ENCODE data around the gene CFHR5. TPM values are rescaled to one million over a fixed set of nuclear protein-coding genes. Genes with fewer than 3 reads are reported as not detected.
"Not testable (repeated sequence)": the region's sequence is repeated elsewhere in the genome, so short reads cannot be mapped to it uniquely, and the experiment has no call there.

The CFHR5 gene
- total RNA-seq: not detected

DNA sequence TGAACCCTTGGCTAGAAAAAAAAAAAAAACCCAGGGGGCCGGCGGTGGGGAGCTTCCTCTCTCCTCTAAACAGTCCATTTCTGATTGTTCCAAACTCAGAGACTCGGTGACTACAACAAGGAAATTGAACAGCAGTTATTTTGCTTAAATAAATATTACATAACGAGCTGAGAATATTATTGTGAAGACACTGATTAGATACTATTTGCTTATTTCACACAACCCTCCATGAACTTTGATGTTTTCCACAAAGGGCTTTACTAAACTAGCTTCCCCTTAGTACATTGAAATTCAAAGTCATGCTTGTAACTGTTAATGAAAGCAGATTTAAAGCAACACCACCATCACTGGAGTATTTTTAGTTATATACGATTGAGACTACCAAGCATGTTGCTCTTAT, at the start of gene CFHR5:
TSS of gene CFHR5 (plus strand) at position 279 of the 400 bp plus-strand sequence. CDS start at position 388, 109 bp downstream.
- H3K9ac ChIP-seq (ENCODE audit: low read depth in 1 of 3, low read length in 3 of 3): no peak within 1 kb of the TSS
- H3K4me1 ChIP-seq (ENCODE audit: control insufficient read depth in 3 of 3, insufficient read depth in 3 of 3, low read length in 3 of 3): no peaks in the 10 kb centered on the region
- H3K27me3 ChIP-seq (ENCODE audit: control insufficient read depth in 3 of 3, insufficient read depth in 3 of 3, low read length in 3 of 3): no peaks in the 10 kb centered on the region
- H3K9me3 ChIP-seq (ENCODE audit: control insufficient read depth in 3 of 3, low read length in 3 of 3): no peaks in the 10 kb centered on the region
- no peak within 1 kb of the TSS for H3K4me3 ChIP-seq (ENCODE audit: low read length in 3 of 3)
- no peak within 1 kb of the TSS for H3K27ac ChIP-seq (ENCODE audit: low read depth, low read length)
- H3K36me3 ChIP-seq (ENCODE audit: control insufficient read depth in 3 of 3, insufficient read depth in 3 of 3, low read length in 3 of 3): no peaks in the 10 kb centered on the region

DNA sequence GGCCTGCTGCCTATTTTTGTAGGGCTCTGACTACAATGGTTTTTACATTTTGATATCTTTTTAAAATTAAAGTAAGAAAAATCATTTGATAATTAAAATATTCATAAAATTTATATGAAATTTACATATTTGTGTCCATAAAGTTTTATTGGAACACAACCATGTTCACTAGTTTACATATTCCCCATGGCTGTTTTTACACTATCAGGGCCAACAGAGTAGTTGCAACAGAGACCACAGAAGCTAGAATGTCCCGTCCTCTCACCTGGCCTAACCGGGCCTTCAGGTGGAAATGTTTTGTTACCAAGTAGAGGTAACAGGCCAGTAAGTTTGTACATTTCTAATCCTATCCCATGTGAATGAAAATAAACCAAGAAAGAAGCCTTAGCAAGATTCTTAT, 44.5 kb upstream of the CFHR5 start:
- not testable (repeated sequence) for H3K27me3 ChIP-seq (ENCODE audit: control insufficient read depth in 3 of 3, insufficient read depth in 3 of 3, low read length in 3 of 3); H3K9ac ChIP-seq (ENCODE audit: low read depth in 1 of 3, low read length in 3 of 3); H3K9me3 ChIP-seq (ENCODE audit: control insufficient read depth in 3 of 3, low read length in 3 of 3); H3K4me1 ChIP-seq (ENCODE audit: control insufficient read depth in 3 of 3, insufficient read depth in 3 of 3, low read length in 3 of 3); H3K4me3 ChIP-seq (ENCODE audit: low read length in 3 of 3); H3K36me3 ChIP-seq (ENCODE audit: control insufficient read depth in 3 of 3, insufficient read depth in 3 of 3, low read length in 3 of 3); H3K27ac ChIP-seq (ENCODE audit: low read depth, low read length)

DNA sequence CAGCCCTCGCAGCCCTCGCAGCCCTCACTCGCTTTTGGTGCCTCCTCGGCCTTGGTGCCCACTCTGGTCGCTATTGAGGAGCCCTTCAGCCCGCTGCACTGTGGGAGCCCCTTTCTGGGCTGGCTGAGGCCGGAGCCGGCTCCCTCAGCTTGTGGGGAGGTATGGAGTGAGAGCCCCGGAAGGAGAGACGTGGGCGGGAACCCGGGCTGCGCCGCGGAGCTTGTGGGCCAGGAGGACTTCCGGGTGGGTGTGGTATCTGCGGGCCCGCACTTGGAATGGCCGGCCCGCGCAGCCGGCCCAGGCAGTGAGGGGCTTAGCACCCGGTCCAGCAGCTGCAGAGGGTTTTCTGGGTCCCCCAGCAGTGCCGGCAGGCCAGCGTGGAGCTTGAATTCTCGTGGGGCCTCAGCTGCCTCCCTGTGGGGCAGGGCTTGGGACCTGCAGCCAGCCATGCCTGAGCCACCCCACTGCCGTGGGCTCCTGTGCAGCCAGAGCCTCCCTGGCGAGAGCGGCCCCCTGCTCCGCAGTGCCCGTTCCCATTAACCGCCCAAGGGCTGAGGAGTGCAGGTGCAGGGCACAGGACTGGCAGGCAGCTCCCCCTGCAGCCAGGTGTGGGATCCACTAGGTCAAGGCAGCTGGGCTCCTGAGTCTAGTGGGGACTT, 43.7 kb upstream of the CFHR5 start:
- H3K4me3 ChIP-seq (ENCODE audit: low read length in 3 of 3): no peak overlapping the region
- H3K27ac ChIP-seq (ENCODE audit: low read depth, low read length): no peak overlapping the region

DNA sequence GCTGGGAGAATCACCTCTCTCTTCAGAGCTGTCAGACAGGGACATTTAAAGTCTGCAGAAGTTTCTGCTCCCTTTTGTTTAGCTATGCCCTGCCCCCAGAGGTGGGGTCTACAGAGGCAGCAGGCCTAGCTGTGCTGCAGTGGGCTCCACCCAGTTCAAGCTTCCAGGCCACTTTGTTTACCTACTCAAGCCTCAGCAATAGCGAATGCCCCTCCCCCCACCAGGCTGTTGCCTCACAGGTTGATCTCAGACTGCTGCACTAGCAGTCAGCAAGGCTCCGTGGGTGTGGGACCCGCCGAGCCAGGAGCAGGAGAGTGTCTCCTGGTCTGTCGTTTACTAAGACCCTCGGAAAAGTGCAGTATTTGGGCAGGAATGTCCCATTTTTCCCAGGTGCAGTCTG, 35.9 kb upstream of the CFHR5 start:
- not testable (repeated sequence) for H3K9ac ChIP-seq (ENCODE audit: low read depth in 1 of 3, low read length in 3 of 3); H3K36me3 ChIP-seq (ENCODE audit: control insufficient read depth in 3 of 3, insufficient read depth in 3 of 3, low read length in 3 of 3); H3K27me3 ChIP-seq (ENCODE audit: control insufficient read depth in 3 of 3, insufficient read depth in 3 of 3, low read length in 3 of 3); H3K4me3 ChIP-seq (ENCODE audit: low read length in 3 of 3); H3K9me3 ChIP-seq (ENCODE audit: control insufficient read depth in 3 of 3, low read length in 3 of 3); H3K4me1 ChIP-seq (ENCODE audit: control insufficient read depth in 3 of 3, insufficient read depth in 3 of 3, low read length in 3 of 3); H3K27ac ChIP-seq (ENCODE audit: low read depth, low read length)

More for the DNA sequence above, 43.7 kb upstream of the CFHR5 start:
- no peaks in the 10 kb centered on the region for H3K27me3 ChIP-seq (ENCODE audit: control insufficient read depth in 3 of 3, insufficient read depth in 3 of 3, low read length in 3 of 3)
- H3K36me3 ChIP-seq (ENCODE audit: control insufficient read depth in 3 of 3, insufficient read depth in 3 of 3, low read length in 3 of 3): no peaks in the 10 kb centered on the region
- H3K9ac ChIP-seq (ENCODE audit: low read depth in 1 of 3, low read length in 3 of 3): no peak overlapping the region
- no peaks in the 10 kb centered on the region for H3K4me1 ChIP-seq (ENCODE audit: control insufficient read depth in 3 of 3, insufficient read depth in 3 of 3, low read length in 3 of 3)
- H3K9me3 ChIP-seq (ENCODE audit: control insufficient read depth in 3 of 3, low read length in 3 of 3): no peaks in the 10 kb centered on the region

DNA sequence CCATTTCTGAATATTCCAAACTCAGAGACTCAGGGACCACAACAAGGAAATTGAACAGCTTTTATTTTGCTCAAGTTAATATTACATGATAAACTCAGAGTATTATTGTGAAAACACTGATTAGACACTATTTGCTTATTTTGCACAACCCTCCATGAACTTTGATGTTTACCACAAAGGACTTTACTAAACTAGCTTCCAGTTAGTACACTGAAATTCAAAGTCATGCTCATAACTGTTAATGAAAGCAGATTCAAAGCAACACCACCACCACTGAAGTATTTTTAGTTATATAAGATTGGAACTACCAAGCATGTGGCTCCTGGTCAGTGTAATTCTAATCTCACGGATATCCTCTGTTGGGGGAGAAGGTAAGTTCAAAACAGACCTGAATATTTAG, 33.8 kb upstream of the CFHR5 start, which contains the start of gene CFHR2:
TSS of gene CFHR2 (plus strand) at position 171 of the 400 bp plus-strand sequence. CDS start at position 314, 143 bp downstream.
- H3K4me1 ChIP-seq (ENCODE audit: control insufficient read depth in 3 of 3, insufficient read depth in 3 of 3, low read length in 3 of 3); H3K9ac ChIP-seq (ENCODE audit: low read depth in 1 of 3, low read length in 3 of 3); H3K27me3 ChIP-seq (ENCODE audit: control insufficient read depth in 3 of 3, insufficient read depth in 3 of 3, low read length in 3 of 3); H3K36me3 ChIP-seq (ENCODE audit: control insufficient read depth in 3 of 3, insufficient read depth in 3 of 3, low read length in 3 of 3); H3K9me3 ChIP-seq (ENCODE audit: control insufficient read depth in 3 of 3, low read length in 3 of 3); H3K27ac ChIP-seq (ENCODE audit: low read depth, low read length); H3K4me3 ChIP-seq (ENCODE audit: low read length in 3 of 3): not testable (repeated sequence)

DNA sequence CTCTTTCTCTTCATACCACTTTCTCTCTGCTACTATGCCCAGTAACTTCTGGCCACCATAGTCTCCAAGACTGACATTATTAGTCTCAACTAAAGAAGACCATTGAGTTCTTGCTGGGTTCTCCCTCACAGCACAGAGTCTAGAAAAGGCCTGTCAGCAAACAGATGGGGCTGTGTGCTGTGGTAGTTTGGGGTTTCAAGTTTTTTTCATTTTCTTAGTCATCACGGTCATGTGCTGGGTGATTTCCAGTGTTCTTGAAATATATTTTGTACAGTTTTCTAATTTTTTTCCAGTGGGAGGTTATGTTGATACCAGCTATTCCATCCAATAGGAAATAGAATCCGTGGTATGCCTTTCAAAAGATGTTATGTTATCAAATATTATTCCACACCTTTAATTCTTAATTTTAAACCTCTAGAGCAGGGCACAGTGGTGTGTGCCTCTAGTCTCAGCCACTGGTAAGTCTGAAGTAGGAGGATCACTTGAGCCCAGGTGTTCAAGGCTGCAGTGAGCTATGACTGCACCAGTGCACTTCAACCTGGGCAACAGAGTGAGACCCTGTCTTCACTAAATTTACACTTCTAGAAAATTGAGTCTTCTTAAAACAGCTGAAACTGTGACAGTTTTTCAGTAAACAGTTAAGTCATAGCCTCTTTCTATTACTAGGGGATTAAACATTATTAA, 25.5 kb upstream of the CFHR5 start:
- no peak overlapping the region for H3K9ac ChIP-seq (ENCODE audit: low read depth in 1 of 3, low read length in 3 of 3)
- H3K36me3 ChIP-seq (ENCODE audit: control insufficient read depth in 3 of 3, insufficient read depth in 3 of 3, low read length in 3 of 3): no peaks in the 10 kb centered on the region
- no peak overlapping the region for H3K4me3 ChIP-seq (ENCODE audit: low read length in 3 of 3)
- no peaks in the 10 kb centered on the region for H3K27me3 ChIP-seq (ENCODE audit: control insufficient read depth in 3 of 3, insufficient read depth in 3 of 3, low read length in 3 of 3)
- no peaks in the 10 kb centered on the region for H3K9me3 ChIP-seq (ENCODE audit: control insufficient read depth in 3 of 3, low read length in 3 of 3)
- H3K27ac ChIP-seq (ENCODE audit: low read depth, low read length): no peak overlapping the region
- no peaks in the 10 kb centered on the region for H3K4me1 ChIP-seq (ENCODE audit: control insufficient read depth in 3 of 3, insufficient read depth in 3 of 3, low read length in 3 of 3)

DNA sequence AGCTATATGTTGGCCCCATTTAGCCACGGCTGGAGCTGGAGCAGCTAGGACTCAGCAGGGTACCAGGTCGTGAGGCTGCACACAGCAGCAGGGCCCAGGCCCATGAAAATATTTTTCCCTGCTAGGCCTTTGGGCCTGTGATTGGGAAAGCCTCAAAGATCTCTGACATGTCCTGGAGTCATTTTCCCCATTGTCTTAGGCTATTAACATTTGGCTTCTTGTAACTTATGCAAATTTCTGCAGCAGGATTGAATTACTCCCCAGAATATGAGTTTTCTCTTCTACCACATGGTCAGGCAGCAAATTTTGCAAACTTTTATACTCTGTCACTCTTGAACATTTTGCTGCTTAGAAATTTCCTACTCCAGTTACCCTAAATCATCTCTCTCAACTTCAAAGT, 22.6 kb upstream of the CFHR5 start:
- Histone ChIP-seq H3K4me3 (ENCODE audit: low read length in 3 of 3) (no peak overlapping the region), H3K27ac (ENCODE audit: low read depth, low read length) (no peak overlapping the region), H3K9ac (ENCODE audit: low read depth in 1 of 3, low read length in 3 of 3) (no peak overlapping the region), H3K36me3 (ENCODE audit: control insufficient read depth in 3 of 3, insufficient read depth in 3 of 3, low read length in 3 of 3) (no peaks in the 10 kb centered on the region), H3K27me3 (ENCODE audit: control insufficient read depth in 3 of 3, insufficient read depth in 3 of 3, low read length in 3 of 3) (no peaks in the 10 kb centered on the region), H3K4me1 (ENCODE audit: control insufficient read depth in 3 of 3, insufficient read depth in 3 of 3, low read length in 3 of 3) (no peaks in the 10 kb centered on the region), H3K9me3 (ENCODE audit: control insufficient read depth in 3 of 3, low read length in 3 of 3) (no peaks in the 10 kb centered on the region)

DNA sequence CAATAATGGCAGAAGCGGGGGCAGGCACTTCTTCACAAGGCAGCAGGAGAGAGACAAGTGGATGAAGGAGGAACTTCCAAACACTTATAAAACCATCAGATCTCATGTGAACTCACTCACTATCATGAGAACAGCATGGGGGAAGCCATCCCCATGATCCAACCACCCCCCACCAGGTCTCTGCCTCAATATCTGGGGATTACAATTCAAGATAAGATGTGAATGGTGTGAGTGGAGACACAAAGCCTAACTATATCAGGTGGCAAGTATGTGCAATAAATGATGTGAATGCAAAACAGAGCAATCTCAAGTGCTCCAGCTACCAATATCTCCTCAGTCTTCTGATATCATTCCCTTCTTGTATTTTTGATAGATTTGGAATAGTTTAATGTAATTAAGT, 21.4 kb upstream of the CFHR5 start:
- Histone ChIP-seq H3K4me1 (ENCODE audit: control insufficient read depth in 3 of 3, insufficient read depth in 3 of 3, low read length in 3 of 3) (no peaks in the 10 kb centered on the region), H3K36me3 (ENCODE audit: control insufficient read depth in 3 of 3, insufficient read depth in 3 of 3, low read length in 3 of 3) (no peaks in the 10 kb centered on the region), H3K27ac (ENCODE audit: low read depth, low read length) (no peak overlapping the region), H3K4me3 (ENCODE audit: low read length in 3 of 3) (no peak overlapping the region), H3K9ac (ENCODE audit: low read depth in 1 of 3, low read length in 3 of 3) (no peak overlapping the region), H3K9me3 (ENCODE audit: control insufficient read depth in 3 of 3, low read length in 3 of 3) (no peaks in the 10 kb centered on the region), H3K27me3 (ENCODE audit: control insufficient read depth in 3 of 3, insufficient read depth in 3 of 3, low read length in 3 of 3) (no peaks in the 10 kb centered on the region)

DNA sequence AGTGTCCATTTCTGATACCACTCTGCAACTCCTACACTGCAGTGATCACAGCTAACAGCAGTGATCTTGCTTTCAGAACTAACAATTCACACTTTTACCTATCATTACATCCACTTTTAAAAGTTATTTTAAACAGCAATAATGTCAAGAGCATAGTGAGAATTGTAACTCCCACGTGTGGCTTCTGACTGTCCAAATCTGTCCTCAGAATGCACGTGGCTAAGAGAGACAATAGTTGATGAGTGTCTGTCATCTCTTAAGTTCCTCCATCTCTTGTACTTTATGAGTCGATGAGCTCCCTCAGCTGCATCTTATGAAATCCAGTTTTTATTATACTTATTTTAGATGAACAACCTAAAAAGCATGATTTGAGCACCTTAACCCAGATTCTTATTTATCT, 16.5 kb upstream of the CFHR5 start:
- no peak overlapping the region for H3K27ac ChIP-seq (ENCODE audit: low read depth, low read length)
- no peaks in the 10 kb centered on the region for H3K27me3 ChIP-seq (ENCODE audit: control insufficient read depth in 3 of 3, insufficient read depth in 3 of 3, low read length in 3 of 3)
- H3K36me3 ChIP-seq (ENCODE audit: control insufficient read depth in 3 of 3, insufficient read depth in 3 of 3, low read length in 3 of 3): no peaks in the 10 kb centered on the region
- no peaks in the 10 kb centered on the region for H3K9me3 ChIP-seq (ENCODE audit: control insufficient read depth in 3 of 3, low read length in 3 of 3)
- H3K4me3 ChIP-seq (ENCODE audit: low read length in 3 of 3): no peak overlapping the region
- no peaks in the 10 kb centered on the region for H3K4me1 ChIP-seq (ENCODE audit: control insufficient read depth in 3 of 3, insufficient read depth in 3 of 3, low read length in 3 of 3)
- H3K9ac ChIP-seq (ENCODE audit: low read depth in 1 of 3, low read length in 3 of 3): no peak overlapping the region

DNA sequence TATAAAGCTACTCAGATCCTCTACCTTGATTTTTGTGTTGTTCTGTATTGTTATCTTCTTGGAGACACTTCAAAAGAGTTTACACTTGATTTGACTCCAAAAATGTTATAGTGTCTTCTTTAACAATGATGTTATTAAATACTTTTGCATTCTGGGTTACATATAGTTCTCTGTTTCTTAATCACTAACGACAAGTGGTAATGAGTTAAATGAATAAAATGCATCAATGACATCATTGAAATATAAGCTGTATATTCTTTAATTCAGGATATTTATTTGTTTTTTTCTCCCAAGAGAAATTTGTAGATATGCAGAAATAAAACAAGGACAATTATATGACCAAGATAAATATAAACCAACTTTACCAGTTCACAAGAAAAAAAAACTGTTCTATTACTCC, 7.2 kb upstream of the CFHR5 start:
- no peaks in the 10 kb centered on the region for H3K27me3 ChIP-seq (ENCODE audit: control insufficient read depth in 3 of 3, insufficient read depth in 3 of 3, low read length in 3 of 3)
- H3K36me3 ChIP-seq (ENCODE audit: control insufficient read depth in 3 of 3, insufficient read depth in 3 of 3, low read length in 3 of 3): no peaks in the 10 kb centered on the region
- no peaks in the 10 kb centered on the region for H3K4me1 ChIP-seq (ENCODE audit: control insufficient read depth in 3 of 3, insufficient read depth in 3 of 3, low read length in 3 of 3)
- H3K4me3 ChIP-seq (ENCODE audit: low read length in 3 of 3): no peak overlapping the region
- no peak overlapping the region for H3K27ac ChIP-seq (ENCODE audit: low read depth, low read length)
- H3K9me3 ChIP-seq (ENCODE audit: control insufficient read depth in 3 of 3, low read length in 3 of 3): no peaks in the 10 kb centered on the region
- H3K9ac ChIP-seq (ENCODE audit: low read depth in 1 of 3, low read length in 3 of 3): no peak overlapping the region
